ENCODE data around the gene GPATCH8.

Gene GPATCH8

DNA sequence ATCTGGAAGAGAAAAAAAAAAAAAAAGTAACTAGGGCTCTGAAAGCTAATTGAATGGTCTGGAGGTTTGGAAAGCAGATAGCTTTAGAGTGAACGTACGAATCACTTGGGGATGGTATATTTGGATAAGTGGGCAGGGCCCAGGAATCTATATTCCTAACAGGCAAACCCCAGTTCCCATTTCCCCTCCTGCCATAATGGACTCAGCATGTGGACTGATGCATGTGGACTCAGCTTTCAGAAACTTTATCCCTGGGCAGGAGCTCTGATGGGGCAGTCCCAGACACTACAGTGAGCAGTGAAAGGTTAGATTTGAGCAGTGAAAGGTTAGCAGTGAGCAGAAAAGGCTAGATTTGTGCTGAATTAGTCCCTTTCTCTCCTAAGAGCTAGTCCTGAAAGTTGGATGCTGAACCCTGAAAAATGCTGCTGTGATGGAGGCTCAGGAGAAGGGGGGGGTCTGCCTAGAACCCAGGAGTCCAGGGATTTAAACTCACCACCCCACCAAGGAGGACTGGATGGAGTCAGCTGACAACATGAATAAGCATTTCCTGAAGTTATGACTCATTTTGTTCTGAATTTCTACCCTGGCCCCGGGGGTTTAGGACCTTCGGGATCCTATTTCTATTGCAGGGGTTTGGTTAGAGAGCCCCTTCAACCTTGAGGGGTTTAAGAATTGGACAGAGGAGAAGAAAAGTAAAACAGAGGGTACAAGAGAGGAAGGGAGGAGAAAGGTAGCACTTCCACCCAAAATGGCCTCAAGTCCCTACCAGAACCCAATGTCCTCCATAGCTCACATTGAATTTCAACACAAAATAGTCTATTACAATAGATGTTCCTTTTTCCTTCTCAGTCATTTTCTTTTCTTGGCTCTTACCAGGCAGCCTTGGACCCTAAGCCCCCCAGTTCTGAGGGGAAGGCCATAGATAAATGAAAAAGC, 43.7 kb upstream of the GPATCH8 start:
- TF ChIP-seq, protein P1, sequence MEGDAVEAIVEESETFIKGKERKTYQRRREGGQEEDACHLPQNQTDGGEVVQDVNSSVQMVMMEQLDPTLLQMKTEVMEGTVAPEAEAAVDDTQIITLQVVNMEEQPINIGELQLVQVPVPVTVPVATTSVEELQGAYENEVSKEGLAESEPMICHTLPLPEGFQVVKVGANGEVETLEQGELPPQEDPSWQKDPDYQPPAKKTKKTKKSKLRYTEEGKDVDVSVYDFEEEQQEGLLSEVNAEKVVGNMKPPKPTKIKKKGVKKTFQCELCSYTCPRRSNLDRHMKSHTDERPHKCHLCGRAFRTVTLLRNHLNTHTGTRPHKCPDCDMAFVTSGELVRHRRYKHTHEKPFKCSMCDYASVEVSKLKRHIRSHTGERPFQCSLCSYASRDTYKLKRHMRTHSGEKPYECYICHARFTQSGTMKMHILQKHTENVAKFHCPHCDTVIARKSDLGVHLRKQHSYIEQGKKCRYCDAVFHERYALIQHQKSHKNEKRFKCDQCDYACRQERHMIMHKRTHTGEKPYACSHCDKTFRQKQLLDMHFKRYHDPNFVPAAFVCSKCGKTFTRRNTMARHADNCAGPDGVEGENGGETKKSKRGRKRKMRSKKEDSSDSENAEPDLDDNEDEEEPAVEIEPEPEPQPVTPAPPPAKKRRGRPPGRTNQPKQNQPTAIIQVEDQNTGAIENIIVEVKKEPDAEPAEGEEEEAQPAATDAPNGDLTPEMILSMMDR (IDR thresholded peaks at IDR 0.05; ENCODE audit: extremely low read depth, insufficient read depth, missing control alignments) = no peak
- DNase-seq (ENCODE audit: low spot score) = no peak
- in situ Hi-C loops (cut with MboI; ENCODE audit: low pct_unique_long_range_greater_than_20kb, low sequenced_read_pairs, unreplicated experiment) = loop anchor here (25.0 kb wide), 1 partner anchor 315 kb away; no protein-coding TSS in a partner anchor

DNA sequence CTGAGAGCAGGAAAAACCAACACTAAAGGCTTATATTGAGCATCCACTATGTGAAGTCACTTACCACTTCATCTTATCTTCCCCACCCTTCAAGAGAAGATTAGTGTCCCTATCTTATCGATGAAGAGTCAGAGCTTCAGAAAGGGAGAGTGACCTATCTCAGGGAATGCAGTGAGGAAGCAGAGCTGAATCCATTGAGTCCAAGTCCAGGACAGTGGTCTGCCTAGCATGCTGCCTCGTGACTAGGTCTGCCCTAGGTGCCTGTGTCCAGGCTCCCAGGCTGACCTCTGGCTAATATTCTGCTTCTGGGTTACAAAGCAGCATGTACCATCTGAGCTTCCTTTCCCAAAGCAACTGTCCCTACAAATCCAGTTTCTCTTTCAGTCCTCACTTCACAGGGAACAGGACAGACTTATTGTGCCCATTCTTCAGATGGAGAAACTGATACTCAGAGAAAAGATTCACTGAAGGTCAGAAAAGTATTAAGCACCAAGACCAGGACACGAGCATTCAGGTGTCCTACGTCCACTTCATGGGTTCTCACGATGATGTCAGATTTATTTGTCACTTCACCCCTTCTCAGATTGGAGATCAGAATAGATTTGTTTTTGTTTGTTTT, 40.8 kb upstream of the GPATCH8 start:
- in situ Hi-C loops (cut with MboI; ENCODE audit: low pct_unique_long_range_greater_than_20kb, low sequenced_read_pairs, unreplicated experiment) = loop anchor here (25.0 kb wide), 1 partner anchor 318 kb away; no protein-coding TSS in a partner anchor
- TF ChIP-seq, protein P1 (IDR thresholded peaks at IDR 0.05; ENCODE audit: extremely low read depth, insufficient read depth, missing control alignments) = no peak
- no peak for DNase-seq (ENCODE audit: low spot score)

DNA sequence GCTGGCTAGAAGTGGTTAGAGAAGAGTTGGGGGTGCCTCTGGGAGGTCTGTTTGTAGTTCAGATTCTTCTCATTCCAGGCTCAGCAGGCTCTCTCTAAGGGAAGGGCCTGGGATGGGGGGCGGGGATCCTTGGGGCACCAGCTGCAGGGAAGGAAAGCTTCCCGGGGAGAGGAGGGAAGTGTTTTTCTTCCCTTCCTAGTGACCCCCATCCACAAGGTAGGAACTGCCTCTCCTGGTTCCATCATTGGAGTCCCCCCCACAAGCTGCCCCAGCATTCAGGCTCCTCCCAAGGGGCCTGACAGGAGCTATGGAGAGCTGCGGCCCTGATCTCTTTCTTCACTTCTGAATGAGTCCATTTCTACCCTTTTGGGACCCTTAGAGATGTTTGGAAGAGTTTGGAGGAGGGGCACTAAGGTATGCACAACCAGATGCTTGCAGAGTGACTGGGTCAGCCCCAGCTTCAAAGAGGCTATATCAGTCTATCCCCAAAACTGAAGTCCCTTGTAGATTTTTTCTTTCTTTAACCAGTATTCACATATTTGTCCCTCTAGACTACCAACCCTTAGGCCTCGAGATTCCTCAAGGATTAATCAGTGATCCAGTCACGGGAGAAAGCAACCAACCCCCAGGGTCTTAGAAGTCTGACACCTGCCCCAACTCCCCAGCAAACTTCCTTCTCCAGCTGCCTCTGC, 40.2 kb upstream of the GPATCH8 start:
- TF ChIP-seq, protein P1 (IDR thresholded peaks at IDR 0.05; ENCODE audit: extremely low read depth, insufficient read depth, missing control alignments) = no peak
- in situ Hi-C loops (cut with MboI; ENCODE audit: low pct_unique_long_range_greater_than_20kb, low sequenced_read_pairs, unreplicated experiment) = loop anchor here (25.0 kb wide), 1 partner anchor 319 kb away; no protein-coding TSS in a partner anchor
- no peak for DNase-seq (ENCODE audit: low spot score)

DNA sequence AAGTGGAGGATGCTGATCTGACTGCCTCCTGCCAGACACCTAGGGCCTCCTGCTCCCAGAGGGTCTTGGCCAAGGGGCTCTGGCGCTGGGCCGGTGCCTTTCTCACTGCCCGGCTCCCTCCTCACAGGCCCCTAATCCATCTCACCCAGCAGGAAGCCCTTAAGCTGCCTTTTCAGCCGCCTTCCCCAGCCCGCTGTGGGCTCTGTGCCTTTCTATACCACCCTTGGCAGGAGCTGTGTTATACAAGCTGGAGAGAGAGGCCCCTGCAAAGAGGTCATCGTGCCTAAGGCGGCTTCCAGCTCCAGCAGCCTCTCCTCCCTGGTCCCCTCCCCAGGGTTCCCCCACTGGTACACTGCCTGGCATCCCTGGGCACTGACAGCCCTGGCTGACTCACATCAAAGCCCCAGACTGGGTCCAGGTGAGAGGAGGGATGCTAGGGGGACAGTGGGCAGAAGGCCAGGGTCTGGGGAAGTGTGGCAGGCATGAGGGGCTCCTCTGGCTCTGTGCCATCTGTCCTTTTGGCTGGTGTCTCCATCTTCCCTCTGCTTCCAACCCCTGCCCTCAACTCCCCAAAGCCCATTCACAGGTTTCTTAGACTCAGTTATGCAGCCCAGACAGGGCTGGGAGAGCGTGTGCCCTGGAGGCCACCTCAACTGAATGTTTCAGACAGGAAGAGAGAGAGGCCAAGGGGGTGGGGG, 38.8 kb upstream of the GPATCH8 start:
- DNase-seq (ENCODE audit: low spot score) = no peak
- in situ Hi-C loops (cut with MboI; ENCODE audit: low pct_unique_long_range_greater_than_20kb, low sequenced_read_pairs, unreplicated experiment) = loop anchor here (25.0 kb wide), 1 partner anchor 320 kb away; no protein-coding TSS in a partner anchor
- TF ChIP-seq, protein P1 (IDR thresholded peaks at IDR 0.05; ENCODE audit: extremely low read depth, insufficient read depth, missing control alignments) = no peak

DNA sequence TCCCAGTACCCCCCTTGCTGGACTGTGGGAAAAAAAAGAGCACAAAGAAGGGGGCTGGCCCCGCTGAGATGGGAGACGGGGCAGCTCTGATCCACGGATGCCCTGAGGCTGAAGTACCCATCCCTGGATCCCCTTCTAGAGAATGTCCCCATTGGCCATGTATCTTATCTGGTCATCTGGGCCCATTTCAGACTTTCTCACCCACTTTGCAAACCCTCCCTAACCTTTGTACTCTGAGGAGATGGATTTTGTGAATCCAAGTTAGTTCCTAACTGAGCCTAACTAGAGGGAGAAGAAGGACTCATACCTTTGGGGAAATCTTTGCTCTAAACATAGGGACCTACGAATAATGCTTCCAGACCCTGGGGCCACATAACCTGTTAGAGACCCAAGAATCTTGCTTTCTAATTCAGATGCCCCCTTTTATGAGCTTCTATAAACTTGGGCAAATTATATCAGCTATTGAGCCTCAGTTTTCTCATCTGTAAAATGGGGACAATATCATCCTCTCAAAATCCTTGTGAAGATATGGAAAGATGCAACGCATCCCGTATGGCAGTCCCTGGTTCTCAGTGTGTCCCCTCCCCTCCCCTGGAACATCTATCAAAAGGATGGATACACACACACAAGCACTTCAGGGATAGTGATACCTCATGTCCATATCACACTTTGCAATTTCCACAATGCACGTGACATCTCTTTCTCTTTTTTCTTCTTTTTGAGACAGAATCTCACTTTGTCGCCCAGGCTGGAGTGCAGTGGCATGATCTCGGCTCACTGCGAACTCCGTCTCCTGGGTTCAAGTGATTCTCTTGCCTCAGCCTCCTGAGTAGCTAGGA, 37.3 kb upstream of the GPATCH8 start:
- TF ChIP-seq, protein P1 (IDR thresholded peaks at IDR 0.05; ENCODE audit: extremely low read depth, insufficient read depth, missing control alignments) = no peak
- no peak for DNase-seq (ENCODE audit: low spot score)
- in situ Hi-C loops (cut with MboI; ENCODE audit: low pct_unique_long_range_greater_than_20kb, low sequenced_read_pairs, unreplicated experiment) = loop anchor here (25.0 kb wide), 1 partner anchor 322 kb away; no protein-coding TSS in a partner anchor

All from GM13977 (cell line).